ENCODE data around the gene ARHGAP22. TPM values are rescaled to one million over a fixed set of nuclear protein-coding genes. Genes with fewer than 3 reads are reported as not detected.

ARHGAP22 gene
- total RNA-seq, 1 donor from 2014 or later: 5.2 TPM

DNA sequence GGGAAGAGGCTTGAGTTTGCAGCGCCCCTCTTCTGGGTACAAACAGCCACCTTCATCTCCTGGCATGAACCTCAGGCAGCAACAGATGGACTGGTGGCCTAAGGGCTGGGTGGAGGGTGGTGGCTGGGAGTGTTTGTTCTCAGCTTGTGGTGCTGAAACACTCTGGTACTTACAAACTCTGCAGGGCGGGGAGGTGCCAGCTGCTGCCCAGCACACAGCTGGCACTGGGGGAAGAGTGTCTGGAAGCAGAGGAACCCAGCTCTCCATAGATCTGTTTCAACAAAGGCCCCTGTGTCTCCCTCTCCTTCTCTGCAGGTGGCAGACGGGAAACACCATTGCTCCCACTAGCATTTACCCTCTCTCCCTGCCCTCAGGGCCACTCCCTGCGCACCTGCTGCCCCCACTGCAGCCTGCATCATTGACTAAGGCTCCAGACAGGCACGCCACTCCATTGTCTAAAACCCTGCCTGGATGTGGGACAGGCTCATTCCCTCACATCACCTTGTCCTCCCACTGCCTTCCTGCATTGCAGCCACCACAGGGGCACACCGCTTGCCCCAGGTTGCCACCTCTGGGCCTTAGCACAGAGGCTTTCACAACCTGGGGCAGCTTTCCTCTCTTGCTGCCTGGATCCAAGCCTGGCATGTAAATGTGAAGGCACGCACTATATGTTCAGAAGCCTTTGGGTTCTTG, 6.5 kb downstream of the ARHGAP22 start:
- intact Hi-C loops (cut with DNase I): no loop called here
- DNase-seq (no peak), ATAC-seq (ENCODE audit: poor library complexity) (peak; percentile 78)

DNA sequence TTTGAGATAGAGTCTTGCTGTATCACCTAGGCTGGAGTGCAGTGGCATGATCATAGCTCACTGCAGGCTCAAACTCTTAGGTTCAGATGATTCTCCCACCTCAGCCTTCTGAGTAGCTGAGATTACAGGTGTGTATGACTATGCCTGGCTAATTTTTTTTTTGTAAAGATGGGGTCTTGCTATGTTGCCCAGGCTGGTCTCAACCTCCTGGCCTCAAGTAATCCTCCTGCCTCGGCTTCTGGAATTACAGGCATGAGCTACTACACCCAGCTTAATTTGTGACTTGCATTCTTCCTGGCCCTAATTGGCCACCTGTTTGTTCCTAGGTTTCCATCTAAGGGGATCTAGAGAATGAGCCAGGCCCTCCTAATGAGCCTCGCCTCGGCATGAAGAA, 9.3 kb downstream of the ARHGAP22 start:
- DNase-seq (no peak), ATAC-seq (ENCODE audit: poor library complexity) (no peak)
- intact Hi-C loops (cut with DNase I): no loop called here

DNA sequence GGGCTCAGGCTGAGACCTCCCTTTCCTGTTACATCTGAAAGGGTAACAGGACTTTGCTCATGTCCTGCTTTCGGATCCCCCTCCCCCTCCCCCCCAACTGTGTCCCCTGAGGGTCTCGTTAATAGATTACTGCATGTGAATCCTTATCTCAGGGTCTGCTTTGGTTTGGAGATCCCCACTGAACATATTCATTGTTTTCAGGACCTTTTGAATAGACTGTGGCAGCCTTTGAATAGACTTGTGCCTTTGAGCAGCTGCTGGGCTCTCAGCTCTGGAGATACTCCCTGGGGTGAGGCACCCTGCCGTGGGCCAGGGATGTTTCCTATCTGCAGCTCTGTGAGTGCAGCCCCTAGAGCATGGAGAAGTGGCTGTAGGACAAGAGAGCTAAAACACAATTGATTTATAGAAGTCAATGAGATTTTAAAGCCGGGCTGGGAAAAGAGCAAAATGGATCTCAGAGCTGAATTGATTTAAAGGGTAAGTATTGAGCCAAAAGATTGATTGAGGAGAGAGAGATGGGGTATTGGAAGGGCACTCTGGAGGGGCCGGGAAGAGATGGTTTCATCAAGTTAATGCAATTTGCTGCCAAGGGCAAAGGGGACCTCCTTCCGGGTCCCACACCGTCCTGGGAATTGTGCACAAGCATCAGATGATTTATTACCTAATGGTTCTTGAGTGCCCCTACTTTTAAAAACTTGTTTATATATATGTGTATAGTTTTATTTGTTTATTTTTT, 9.9 kb downstream of the ARHGAP22 start:
- intact Hi-C loops (cut with DNase I): no loop called here
- DNase-seq (no peak), ATAC-seq (ENCODE audit: poor library complexity) (no peak)

DNA sequence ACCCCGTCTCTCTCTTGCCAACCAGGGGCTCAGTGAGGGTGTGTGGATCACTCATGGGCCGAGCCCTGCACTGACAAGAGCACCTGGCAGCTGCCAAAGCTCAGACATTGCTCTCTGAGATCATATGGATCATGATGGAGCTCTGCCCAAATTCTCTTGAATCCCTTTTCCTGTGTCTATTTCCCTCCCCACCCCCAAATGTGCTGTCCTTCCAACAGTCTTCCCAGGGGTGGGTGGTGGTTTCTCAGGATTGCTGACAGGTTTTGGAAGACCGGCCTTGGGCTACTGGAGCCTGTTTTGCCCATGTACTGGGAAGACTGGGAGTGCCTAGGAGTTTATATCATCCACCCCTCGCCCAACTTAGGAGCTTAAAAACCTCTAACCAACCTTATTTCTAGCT, 10.5 kb downstream of the ARHGAP22 start:
- intact Hi-C loops (cut with DNase I): no loop called here
- DNase-seq: no peak

DNA sequence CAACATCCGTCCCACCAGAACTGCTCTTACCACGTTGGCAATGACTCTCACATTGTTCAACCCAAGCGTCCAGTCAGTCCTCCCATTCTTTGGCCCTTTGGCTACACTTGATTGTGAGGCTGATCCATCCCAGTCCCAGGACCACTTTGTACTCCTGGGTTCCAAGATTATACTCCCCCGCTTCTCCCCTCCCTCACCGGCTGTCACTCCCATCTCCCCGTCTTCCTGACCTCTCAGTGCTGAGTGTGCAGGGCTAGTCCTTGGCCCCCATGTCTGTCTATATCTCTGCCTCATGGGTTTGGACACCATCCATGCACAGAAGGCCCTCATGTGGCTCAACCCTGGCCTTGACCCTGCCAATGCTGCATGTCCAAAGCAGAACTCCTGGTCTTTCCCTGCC, 12.5 kb downstream of the ARHGAP22 start:
- ATAC-seq (ENCODE audit: poor library complexity) (no peak), DNase-seq (no peak)
- intact Hi-C loops (cut with DNase I): no loop called here

More for the DNA sequence above, 10.5 kb downstream of the ARHGAP22 start:
- no peak for ATAC-seq (ENCODE audit: poor library complexity)

DNA sequence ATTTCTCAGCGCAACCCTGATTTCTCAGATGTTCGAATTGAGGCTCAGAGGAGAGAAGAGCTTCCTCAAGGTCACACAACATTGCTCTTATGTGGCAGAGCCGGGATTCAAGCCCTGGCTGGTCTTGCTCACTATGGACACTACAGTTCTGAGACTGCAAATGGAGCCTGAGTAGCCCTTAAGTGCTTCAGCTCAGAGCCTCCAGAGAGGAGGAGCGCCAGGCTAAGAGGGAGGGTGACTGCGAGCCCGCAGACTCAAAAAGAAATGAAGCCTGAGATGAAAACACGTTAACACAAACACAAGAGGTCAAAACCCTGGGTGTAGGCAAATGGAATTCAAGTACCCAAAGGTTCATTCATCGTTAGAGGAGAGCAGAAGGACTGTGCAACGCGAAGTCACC, 13.9 kb downstream of the ARHGAP22 start:
- DNase-seq (no peak), ATAC-seq (ENCODE audit: poor library complexity) (no peak)
- intact Hi-C loops (cut with DNase I): no loop called here

DNA sequence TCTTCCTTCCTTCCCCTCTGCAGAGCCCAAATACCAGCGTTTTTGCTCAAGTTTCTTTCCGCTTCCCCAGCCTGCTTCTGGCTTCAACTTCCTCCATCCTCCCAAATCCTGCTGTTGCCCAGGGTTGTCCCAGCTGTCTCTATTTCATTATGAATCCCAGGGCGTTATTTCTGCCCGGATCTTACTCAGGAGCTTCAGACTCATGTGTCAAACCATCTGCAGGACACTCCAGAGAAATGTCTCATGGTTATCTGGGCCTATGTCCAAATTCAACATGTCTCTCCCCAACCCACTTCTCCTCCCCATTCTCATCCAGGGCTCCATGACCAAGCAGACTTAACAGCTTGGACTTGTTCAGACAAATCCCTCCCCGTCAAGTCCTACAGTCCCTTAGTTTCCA, 15.6 kb downstream of the ARHGAP22 start:
- DNase-seq (no peak), ATAC-seq (ENCODE audit: poor library complexity) (peak; percentile 80)
- intact Hi-C loops (cut with DNase I): no loop called here

DNA sequence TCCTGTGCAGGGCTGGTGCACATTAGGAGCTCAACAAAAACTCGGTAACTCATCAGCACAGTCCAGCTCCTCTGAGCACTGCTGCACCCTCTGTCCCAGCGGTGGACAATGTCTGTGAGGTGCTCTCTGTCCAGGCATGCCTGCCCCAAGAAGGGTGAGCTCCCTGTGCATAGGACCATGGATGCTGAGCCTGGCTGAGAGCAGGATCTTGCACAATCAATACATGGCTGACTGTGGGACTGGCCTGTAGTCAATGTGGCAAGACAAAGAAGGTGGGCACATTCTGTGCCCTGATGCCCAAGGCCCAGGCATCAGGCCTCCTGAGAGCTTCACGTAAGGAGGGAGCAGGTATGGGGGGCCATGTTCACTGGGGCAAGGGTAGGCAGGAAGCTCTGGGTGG, 17.1 kb downstream of the ARHGAP22 start:
- ATAC-seq (ENCODE audit: poor library complexity) (no peak), DNase-seq (no peak)
- intact Hi-C loops (cut with DNase I): no loop called here

DNA sequence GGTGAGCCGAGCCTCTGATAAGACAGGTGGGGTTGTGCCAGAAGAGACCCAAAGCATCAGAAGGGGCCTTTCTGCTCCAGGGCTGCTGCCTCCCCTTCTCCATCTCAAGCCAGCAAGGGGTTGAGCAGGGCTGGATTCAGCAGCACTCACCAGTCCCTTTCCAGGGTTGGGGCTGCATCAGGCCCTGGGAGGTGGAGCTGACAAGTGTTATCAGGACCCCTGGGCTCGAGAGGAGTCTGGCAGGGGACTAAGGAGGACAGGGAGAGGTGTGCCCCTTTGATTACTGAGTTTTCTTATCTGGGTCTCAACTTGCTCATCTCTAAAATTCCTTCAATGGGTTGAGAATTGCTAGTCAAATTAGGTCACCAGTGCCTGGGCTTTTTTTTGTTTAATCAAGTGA, 17.8 kb downstream of the ARHGAP22 start:
- DNase-seq (no peak), ATAC-seq (ENCODE audit: poor library complexity) (no peak)
- intact Hi-C loops (cut with DNase I): no loop called here

DNA sequence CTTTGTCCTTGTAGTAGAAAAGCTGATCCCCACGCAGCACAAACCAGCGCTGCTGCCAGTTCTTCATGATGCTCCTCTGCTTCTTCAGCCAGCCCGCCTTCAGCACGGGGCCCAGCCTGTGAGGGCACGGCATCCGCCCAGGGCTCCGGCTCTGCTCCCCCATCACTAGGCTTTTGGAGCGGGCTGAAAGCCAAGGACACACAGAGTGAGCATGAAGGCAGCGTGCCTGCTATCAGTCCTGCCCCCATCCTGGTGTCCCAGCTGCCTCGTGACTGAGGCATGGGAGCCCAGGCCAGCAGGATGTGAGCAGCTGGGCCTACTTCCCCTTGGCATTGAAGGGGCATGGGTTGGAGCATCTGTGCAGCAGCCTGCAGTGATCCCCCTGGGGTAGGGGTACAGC, 21.9 kb downstream of the ARHGAP22 start:
- DNase-seq: peak; percentile 55
- peak; percentile 32 for ATAC-seq (ENCODE audit: poor library complexity)
- intact Hi-C loops (cut with DNase I): no loop called here

DNA sequence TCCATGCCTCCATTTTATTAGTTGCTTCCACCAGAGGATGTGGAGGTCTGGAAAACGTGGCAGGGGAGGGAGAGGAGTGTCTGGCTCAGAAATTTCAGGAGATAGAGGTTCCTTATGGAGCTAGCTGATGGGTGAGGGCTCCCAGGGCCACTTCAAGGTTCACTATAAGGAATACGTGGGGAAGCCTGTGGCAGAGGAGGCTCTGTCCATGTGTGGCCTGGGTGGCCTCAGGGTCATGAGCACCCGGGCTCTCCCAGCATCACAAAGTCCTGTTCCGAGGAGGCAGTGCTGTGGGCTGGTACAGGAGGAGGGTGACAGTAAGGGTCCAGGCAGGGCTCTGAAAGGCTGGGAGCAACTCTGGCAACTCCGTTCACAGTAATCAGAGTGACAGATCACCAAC, 24.6 kb downstream of the ARHGAP22 start:
- DNase-seq: no peak
- intact Hi-C loops (cut with DNase I): no loop called here
- ATAC-seq (ENCODE audit: poor library complexity): no peak

DNA sequence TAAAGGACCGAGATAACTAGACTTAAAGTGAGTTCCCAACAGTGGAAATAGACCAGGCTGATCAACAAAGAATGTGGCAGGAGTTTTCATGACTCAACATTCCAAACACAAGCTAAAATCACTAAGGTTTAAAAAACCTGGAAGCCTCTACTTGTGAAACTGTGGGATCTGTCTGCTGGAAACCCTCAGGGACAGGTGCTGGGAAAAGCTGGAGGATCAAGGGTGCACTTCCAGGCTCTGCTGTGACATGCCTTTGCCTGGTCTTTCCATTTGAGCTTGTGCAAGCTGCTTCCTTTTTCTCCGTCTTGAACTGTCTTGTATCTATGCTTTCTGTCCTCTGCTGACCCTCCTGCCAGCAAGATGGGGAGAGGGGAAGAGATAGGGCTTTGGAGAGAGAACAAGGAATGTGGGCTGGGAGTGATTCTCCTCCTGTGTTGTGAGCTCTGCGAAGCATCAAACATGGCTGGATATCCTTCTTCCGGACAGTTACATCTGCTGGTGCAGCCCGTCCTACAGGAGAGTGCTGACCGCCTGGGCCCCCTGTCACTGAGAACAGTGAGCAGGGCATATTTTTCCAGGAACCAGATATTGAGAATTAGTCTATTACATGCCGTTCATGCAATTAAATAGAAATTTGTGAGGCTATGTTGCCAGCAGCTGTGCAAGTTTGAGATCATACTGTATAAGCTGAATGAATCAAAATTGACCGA, 25.5 kb downstream of the ARHGAP22 start:
- ATAC-seq (ENCODE audit: poor library complexity) (peak; percentile 44), DNase-seq (no peak)
- intact Hi-C loops (cut with DNase I): no loop called here

DNA sequence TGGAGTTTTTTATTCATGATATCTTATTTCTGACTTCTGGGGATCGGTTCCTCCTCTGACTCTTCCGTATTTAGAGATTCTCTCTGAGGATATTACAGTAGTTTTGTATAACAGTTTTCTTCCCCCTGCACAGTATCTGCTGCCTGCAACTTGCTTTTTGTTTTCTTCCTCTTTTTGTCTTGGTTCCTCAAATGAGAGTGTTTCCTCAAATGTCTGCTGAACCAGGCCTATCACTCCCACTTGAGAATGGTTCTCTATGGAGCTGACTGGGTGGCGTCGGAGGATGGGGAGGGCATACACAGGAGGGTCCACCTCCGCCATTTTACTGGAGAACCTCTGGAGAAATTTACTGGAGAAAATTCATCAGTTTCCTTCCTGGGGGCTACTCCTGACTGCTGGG, 27.7 kb downstream of the ARHGAP22 start:
- DNase-seq: no peak
- intact Hi-C loops (cut with DNase I): no loop called here
- peak; percentile 73 for ATAC-seq (ENCODE audit: poor library complexity)

DNA sequence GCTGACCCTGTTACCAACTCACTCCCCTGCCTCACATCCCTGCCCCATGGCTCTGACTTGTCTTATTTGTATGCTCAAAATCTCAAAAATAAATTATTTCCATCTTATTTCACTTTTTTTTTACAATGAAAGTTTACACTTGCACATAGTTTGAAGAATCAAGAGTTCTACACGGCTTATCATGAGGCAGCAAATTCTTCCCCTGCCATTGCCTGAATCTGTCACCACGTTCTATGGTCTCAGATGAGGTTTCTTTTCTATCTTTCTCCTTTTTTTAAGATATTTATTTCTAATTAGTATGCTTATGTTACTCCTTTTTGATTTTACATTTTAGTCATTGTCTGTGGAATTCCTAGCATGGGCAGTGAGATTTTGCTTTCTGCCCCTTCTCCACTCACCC, 28.4 kb downstream of the ARHGAP22 start:
- intact Hi-C loops (cut with DNase I): no loop called here
- DNase-seq (no peak), ATAC-seq (ENCODE audit: poor library complexity) (no peak)

DNA sequence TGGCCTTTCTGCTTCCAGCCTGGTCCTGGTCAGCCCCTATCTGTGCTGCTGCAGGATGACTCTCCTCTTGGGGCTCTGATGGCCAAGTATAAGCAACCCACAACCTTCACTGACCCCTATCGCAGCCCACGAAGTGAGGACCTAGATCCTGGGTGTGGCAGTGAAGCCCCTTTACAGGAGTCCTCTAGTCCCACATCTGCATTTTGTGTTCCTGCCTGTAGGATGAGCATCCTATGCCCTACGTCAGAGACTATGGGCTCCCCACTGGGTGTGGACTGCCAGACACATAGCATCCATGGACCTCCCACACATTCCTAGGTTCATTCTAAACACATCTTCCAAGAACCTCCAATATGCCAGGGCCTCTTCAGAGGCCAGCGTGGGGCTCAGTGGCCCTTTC, 29.0 kb downstream of the ARHGAP22 start:
- intact Hi-C loops (cut with DNase I): no loop called here
- ATAC-seq (ENCODE audit: poor library complexity) (no peak), DNase-seq (no peak)

DNA sequence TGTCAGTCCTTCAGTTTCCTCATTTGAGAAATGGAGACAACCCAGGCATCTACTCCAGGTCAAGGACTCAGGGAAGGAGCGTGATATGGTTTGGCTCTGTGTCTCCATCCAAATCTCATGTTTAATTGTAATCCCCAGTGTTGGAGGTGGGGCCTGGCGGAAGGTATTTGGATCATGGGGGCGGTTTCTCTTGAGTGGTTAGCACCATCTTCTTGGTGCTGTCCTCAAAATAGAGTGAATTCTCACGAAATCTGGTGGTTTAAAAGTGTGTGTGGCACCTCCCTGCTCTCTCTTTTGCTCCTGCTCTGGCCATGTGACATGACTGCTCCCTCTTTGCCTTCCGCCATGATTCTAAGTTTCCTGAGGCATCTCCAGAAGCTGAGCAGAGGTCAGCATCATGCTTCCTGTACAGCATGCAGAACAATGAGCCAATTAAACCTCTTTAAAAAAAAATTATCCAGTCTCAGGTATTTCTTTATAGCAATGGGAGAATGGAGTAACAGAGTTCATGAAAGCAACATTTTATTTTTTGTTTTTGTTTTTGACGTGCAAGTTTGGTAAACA, 30.0 kb downstream of the ARHGAP22 start:
- ATAC-seq (ENCODE audit: poor library complexity) (no peak), DNase-seq (no peak)
- intact Hi-C loops (cut with DNase I): no loop called here

DNA sequence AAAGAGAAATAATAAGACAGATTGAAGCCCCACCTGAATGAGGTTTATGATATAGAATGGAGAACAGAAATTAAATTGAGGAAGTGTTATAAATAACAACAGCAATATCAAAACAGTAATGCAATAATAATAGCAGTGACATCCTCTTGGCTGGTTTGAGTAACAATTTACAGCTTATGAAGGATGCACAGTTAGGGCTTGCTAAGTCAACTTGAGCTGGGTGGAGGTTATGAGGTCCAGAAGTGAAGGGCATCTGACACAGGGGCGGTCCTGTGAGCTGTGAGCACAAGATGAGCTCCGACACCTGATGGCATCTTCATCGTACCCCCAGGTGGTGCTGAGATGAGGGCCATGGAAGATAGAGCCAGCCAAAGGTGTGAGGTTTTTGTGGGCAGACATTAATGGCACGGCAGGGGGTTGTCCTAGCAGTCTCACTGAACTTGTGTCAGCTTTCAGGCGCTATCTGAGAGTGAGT, 30.5 kb downstream of the ARHGAP22 start:
- ATAC-seq (ENCODE audit: poor library complexity): no peak
- no peak for DNase-seq
- intact Hi-C loops (cut with DNase I): no loop called here

DNA sequence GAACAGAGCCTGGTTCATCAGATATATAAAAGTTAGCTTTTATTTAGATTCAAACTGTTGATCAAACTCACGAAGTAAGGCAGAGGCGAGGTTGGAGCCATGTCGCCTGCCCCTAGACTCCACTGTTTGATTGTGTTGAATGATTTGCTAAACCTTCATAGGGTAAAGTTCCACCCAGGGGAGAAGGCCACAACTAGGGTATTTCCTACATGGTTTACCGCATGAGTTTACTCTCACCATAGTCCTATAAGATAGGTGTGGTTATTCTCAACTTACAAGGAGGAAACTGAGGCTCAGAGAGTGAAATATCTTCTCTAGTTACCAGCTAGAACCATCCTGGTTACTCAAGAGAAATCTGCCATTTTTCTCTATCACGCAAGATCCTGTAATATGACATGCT, 31.8 kb downstream of the ARHGAP22 start:
- intact Hi-C loops (cut with DNase I): no loop called here
- DNase-seq: no peak
- no peak for ATAC-seq (ENCODE audit: poor library complexity)

DNA sequence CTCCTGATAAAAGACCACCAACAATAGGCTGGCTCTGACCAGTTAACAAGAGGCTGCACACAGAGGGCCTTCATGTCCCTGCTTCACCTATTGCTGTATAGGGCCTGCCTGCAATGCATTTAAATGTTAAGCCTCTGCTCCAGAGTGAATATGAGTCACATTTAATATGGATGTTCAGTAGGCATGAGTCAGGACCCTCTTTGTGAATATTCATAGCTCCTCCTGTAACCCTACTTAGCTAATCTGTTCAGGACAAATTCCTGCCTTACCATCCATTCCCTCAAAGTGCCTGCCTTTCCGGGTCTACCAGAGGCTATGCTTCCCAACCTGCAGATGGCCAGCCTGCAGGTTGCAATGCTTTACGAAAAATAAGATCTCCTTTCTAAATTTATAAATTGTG, 32.5 kb downstream of the ARHGAP22 start:
- intact Hi-C loops (cut with DNase I): no loop called here
- no peak for ATAC-seq (ENCODE audit: poor library complexity)
- no peak for DNase-seq

DNA sequence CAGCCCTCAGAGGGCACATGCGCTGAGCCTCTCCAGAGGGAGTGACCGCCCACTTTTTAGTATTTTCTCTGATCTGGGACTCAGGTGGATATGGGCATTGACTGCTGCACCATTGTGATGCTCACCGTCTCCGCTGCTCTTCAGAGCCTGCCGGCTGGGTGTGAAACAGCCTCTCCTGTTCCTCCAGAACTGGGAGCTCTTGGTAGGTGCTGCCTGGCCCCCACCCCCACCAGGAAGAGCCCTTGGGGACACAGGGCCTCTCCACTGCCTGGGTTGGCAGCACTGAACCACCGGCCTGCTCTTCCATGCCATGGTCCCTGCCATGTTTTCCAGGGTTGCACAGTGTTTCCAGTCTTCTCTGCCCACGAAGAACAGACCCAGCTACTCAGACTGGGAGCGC, 36.3 kb downstream of the ARHGAP22 start:
- ATAC-seq (ENCODE audit: poor library complexity): no peak
- intact Hi-C loops (cut with DNase I): no loop called here
- no peak for DNase-seq

Measured in Right ventricle myocardium superior (tissue), 1 donor.